HK-2 (cell line): ENCODE results near the gene CENATAC.
"Not testable (repeated sequence)": the region's sequence is repeated elsewhere in the genome, so short reads cannot be mapped to it uniquely, and the experiment has no call there.

ENCODE experiments used
- DNase-seq: peaks from one replicate; pipeline ENCODE4 v3.0.0-alpha.2; 2018; ENCODE audit not compliant: unreplicated experiment

Gene CENATAC

GRCh38 chr11:119026970-119027369, 29.0 kb downstream of the CENATAC start:
- DNase-seq, result no peak

- no peak for DNase-seq
Measured at GRCh38 chr11:119027561-119028345, 29.8 kb downstream of the CENATAC start.

DNA sequence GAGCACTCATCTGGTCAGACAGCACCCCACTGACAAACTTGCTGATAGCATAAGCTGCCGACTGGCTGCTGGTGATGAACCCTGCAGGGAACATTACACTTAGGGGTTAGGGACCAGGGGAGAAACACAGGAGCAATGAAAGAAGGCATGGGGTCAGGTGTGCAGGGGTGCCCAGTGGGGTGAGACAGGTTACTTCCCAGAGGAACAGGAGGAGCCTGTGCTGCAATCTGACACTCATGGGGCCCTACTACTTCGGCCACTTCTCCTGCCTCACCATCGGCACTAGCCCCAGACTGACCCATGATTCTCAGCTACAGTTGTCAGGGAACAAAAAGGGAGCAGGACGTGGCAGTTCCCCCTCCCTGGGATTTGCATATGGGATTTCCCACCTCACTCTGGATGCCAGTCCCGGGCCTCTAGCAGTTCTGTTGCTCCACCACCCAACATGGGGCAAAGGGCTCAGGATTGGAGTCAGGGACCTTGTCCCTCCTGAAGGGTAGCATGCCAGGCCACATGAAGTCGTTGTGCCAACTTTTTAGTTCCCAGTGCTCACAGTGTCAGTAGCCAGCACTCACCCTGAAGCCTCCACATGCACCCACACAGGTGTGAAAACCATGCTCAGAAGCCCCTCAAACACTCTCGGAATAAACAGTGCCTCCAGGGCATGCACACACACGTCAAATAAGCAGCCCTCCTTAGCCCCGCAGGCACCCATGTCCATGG, 30.6 kb downstream of the CENATAC start:
- DNase-seq, result no peak

- no peak for DNase-seq
Measured at GRCh38 chr11:119029069-119029339, 31.1 kb downstream of the CENATAC start.

DNA sequence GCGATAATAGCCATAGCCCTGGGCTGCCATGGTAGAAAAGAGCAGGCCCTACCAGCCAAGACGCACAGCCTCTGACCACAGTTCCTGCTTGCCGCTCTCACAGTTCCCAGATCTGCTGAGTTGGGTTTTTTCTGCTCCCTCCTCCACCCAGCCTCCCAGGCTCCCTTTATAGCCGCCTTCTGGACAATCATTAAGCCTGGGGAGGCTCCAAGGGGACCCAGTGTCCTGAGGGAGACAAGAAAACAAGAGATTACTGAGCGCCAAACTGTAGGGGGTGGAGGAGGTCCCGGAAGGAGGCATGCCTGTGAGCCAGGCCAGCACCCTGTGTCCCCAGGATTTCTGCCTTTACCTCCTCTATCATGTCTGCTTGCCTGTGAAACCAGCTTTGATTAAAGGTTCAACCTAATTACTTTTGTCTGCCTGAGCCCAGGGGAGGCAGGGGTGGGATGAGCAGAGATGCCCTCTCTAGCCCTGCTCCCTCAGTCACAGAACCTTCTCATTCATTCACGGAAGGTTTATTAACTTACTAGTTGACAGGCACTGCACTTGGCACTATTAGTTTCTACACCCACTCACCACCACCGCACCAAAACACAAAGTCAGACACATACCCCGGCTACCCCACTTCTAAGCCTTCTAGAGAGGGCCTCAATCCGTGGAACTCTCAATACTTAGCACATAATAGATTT, 31.5 kb downstream of the CENATAC start:
- peak; percentile 77 for DNase-seq

DNA sequence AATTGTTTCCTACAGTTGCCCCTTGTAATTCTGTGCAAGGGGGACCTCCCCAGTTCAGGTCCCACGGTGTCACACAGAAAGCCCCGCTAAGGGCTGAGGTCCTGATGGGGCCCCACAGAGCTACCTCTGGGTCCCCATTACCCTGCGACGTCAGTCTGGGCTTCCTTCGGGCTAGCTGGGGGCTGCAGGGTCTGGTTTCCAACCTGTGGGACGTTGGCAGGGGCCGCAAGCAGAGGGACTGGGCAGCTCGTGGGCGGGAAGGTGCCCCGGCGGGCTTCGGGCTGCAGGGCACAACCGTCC, 32.0 kb downstream of the CENATAC start:
- no peak for DNase-seq

GRCh38 chr11:119030329-119031047, 32.5 kb downstream of the CENATAC start, which contains the start of gene SLC37A4:
Gene SLC37A4, minus strand, starts transcription at chr11:119030877.
- DNase-seq, result peak; percentile 94

GRCh38 chr11:119031912-119032280, 34.0 kb downstream of the CENATAC start:
- no peak for DNase-seq

DNA sequence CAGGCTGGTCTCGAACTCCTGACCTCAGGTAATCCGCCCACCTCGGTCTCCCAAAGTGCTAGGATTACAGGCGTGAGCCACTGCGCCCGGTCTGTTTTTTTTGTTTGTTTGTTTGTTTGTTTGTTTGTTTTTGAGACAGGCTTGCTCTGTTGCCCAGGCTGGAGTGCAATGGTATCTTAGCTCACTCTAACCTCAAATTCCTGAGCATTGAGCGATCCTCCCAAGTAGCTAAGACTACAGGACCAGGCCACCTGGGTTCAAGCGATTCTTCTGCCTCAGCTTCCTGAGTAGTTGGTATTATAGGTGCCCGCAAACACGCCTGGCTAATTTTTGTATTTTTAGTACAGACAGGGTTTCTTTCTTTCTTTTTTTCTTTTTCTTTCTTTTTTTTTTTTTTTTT, 35.5 kb downstream of the CENATAC start:
- DNase-seq, result not testable (repeated sequence)

GRCh38 chr11:119034813-119035212, 36.9 kb downstream of the CENATAC start:
- no peak for DNase-seq

GRCh38 chr11:119038884-119039283, 40.9 kb downstream of the CENATAC start:
- DNase-seq, result no peak

DNA sequence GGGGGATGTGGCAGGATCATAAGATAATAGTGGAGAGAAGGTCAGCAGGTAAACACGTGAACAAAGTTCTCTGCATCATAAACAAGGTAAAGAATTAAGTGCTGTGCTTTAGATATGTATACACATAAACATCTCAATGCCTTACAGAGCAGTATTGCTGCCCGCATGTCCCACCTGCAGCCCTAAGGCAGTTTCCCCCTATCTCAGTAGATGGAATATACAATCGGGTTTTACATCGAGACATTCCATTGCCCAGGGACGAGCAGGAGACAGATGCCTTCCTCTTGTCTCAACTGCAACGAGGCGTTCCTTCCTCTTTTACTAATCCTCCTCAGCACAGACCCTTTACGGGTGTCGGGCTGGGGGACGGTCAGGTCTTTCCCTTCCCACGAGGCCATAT, 41.5 kb downstream of the CENATAC start:
- DNase-seq, result not testable (repeated sequence)

DNA sequence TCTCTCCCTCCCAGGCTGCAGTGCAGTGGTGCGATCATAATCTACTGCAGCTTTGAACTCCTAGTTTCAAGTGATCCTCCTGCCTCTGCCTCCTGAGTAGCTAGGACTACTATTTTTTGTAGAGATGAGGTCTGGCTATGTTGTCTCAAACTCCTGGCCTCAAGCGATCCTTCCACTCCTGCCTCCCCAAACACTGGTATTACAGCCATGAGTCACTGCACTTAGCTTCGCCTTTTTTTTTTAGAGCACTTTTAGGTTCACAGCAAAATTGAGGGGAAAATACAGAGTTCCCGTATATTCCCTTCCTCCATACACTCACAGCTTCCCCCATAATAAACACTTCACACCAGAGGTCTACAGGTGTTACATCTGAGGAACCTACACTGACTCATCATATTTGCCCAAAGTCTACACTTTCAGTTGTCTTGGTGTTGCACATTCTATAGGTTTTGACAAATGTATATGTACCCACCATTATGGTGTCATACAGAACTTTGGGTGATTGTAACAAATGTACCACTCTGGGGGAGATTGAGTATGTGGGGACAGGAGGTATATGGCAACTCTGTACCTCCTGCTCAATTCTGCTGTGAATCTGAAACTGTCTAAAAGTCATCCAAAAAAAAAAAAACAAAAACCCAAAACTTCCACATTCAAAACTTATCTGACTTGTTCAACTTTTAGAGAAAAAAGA, 44.0 kb downstream of the CENATAC start:
- DNase-seq, result no peak

- no peak for DNase-seq
Measured at GRCh38 chr11:119042927-119043326, 45.0 kb downstream of the CENATAC start.

DNA sequence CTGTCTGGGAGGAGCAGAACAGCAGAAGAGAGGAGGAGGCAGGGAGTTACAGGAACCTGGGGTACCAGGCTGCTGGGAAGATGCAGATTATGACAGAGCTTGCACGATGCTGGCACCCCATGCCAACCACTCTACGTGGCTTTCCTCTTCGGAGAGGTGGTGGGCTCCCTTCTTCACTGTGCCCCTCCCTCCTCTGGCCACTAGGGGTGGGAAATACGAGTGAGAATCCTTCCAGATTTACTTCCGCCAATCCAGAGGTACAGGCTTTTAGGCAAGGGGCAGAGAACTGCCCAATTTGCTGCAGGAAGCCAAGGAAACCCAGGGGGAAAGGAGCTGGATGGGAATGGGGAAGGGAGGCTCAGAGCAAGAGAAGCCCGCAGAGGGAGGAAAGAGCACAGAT, 46.8 kb downstream of the CENATAC start:
- no peak for DNase-seq

DNA sequence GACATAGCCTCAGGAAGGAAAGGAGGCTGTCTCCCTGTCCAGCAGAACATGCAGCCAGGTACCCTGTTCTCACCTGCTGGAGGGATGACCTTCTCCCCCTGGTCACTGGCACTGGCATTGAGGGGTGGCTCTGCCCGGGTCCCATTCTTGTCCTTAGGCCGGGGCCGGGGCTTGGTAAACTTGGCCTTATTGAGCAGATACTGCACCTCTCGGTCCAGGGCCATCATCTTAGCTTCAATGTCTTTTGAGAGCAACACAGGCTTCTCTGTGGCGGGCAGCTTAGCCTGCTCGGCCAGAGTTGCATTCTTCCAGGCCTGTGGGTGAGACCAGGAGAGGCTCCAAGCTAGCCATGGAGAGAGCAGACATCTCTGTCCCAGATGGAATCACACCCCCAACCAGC, 48.6 kb downstream of the CENATAC start:
- no peak for DNase-seq

- no peak for DNase-seq
Measured at GRCh38 chr11:119047205-119047604, 49.3 kb downstream of the CENATAC start.

- DNase-seq, result no peak
Measured at GRCh38 chr11:119048644-119049043, 50.7 kb downstream of the CENATAC start.

DNA sequence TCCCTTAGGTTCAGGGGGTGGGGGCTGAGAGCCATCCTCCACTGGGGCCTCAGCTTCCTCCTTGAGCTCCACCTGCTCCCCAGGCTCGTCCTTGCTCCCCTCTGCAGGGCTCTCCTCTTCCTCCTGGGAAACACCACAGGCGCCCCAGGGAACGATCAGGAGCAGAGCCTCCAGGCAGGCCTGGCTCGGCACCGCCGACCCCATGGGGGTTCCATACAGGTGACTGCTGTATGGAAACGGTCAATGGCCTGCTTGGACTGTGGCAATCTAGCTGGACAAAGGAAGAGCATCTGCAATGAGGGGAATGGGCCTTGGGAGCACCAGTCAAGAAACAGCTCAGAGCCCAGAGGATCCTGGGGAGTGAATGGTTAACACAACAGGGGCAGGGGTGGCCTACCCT, 51.1 kb downstream of the CENATAC start:
- DNase-seq, result no peak

- no peak for DNase-seq
Measured at GRCh38 chr11:119051440-119052162, 53.7 kb downstream of the CENATAC start.

GRCh38 chr11:119052163-119052814, 54.4 kb downstream of the CENATAC start:
- DNase-seq, result no peak
